HG03135 (cell line): ENCODE results near the gene TSHR.
"Not testable (repeated sequence)": the region's sequence is repeated elsewhere in the genome, so short reads cannot be mapped to it uniquely, and the experiment has no call there.

Experiments
- ATAC-seq: cut with Tn5 transposase; IDR thresholded peaks from one replicate; pipeline ENCODE4 v1.9.1; 2021; ENCODE audit warnings: mild to moderate bottlenecking, moderate library complexity; ENCODE audit not compliant: unreplicated experiment

TSHR gene

DNA sequence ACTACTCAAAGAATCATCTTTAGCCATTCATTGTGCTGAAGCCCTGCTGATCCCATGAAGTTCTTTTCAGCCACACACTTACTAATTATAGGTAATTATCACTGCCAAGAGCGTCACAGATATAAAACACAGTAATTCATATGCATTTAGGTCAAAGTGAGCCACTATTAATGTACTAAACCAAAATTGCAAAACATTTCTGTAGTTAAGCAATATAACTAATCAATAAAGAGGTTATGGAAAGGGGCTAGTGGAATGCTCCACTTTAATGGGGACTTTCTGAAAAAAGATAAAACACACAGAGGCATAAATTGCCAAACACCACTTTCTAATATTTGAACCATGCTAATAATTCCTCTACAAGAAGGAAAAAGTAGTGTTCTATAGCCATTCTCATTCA, 7.1 kb upstream of the TSHR start:
- no peak for ATAC-seq

DNA sequence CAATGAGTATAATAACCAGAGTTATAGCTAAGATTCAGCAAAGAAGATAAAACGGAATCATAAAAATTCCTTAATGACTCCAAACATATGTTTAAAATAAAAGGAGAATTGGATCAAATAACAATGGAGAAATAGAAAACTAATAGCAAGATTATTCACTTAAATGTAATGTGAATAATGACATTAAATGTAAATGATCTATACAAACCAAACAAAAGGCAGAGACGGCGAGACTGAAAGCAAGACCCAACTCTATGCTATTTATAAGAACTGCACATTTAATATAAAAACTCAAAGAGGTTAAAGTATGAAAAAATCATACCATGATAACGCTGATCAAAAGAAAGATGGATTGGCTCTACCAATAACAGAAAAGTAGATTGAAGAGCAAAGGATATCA, 3.9 kb upstream of the TSHR start:
- no peak for ATAC-seq

DNA sequence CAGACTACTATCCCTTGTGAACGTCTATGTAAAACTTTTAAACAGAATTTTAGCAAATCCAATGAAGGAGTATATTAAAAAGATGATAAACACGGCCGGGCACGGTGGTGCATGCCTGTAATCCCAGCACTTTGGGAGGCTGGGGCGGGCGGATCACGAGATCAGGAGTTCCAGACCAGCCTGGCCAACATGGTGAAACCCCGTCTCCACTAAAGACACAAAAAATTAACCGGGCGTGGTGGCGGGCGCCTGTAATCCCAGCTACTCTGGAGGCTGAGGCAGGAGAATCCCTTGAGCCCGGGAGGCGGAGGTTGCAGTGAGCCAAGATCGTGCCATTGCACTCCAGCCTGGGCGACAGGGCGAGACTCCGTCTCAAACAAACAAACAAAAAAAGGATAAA, 2.2 kb upstream of the TSHR start:
- not testable (repeated sequence) for ATAC-seq

DNA sequence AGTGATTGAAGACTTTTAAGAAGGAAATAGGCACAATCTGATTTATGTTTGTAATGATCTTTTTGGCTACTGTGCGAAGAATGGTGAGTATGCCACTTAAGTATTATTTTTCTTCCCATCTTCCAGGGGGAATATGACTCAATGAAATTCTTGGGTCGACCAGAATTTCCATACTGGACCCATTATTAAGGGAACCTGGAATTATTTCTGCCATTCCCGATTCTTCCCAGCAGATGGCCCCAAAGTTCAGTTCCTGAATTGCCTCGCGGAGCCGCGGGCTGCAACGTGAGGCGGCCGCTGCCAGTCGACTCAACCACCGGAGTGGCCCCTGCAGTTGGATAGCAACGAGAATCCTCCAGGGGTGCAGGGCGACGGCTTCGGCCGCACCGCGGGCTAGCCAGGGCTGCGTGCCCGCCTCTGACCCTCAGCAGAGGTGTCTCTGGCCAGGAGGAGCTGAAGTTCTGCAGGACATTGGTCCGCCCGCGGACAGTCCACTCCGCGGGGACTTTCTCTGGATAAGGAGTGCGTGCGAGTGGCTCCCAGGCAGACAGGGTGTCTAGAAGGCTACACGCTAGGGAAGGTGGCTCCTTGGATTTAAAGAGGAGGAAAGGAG, 628 bp upstream of the TSHR start:
- ATAC-seq: no peak

DNA sequence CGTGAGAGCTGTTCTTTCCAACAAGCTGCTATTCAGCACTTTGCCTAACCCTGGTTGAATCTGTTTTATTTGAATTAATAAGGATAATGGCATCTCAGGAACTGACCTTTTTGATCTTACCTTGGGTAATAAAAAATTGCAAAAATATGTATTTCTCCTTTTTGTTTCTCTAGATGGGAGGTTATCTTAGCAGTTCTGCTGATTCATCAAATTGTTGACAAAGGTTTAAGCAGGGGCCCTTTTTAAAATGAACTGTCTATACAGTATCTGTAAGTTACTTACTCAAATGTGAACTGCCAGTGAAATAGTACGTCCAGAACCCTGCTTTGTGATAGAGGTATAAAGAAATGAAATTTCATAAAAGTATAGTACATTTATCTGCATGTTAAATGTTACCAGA, 681 bp downstream of the TSHR start:
- no peak for ATAC-seq

DNA sequence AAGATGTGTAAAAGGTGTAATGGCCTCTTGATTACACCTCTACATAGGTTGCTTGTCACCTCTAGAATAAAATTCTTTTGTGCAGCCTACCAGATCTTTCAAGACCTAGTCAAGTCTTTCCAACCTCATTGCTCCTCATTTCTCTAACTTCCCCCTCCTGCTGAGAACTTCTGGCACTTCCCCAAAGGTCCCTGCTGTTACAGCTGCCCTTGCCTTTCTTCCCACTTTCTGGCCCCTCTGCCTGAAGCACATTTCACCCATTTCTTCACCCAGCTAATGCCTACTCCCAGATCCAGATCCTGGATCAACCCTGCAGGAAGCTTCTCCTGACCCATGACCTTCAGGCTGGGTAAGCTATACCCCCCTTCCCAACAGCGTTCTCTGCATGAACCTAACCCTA, 1.5 kb downstream of the TSHR start:
- no peak for ATAC-seq

DNA sequence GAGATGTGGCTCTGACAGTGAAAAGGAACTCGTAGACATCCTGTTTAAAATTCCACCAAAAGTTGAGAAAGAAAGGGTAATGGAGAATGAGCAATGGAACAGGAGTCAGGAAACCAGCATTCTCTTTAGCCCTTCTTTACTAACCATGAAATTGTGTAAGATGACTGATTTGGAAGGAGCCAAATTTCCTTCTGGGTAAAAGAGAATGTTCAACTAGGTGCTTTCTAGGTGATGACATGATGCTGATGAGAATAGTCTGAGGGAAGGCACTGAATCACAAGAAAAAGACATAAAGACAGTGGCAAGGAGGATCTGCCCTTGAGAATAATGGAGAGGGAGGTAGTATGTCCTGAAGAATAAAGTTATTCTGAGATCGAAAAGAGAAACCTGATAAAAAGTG, 2.2 kb downstream of the TSHR start:
- ATAC-seq: no peak

DNA sequence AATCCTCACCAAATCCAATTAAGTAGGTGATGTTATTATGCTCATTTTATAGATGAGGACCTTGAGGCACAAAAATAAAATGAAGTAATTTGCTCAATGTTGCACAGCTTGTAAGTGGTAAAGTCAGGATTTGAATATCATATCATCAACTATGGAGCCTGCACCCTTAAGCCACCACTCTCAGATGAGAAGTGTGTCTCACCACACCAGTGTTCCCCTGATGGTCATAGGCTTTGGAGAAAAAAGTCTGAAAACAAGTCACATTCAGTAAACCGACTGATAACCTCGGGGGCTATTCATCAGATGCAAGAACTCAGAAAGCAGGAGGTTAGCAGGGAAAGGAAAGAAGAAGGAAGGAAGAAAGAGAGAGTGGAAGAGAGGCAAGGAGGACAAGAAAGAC, 2.8 kb downstream of the TSHR start:
- no peak for ATAC-seq

DNA sequence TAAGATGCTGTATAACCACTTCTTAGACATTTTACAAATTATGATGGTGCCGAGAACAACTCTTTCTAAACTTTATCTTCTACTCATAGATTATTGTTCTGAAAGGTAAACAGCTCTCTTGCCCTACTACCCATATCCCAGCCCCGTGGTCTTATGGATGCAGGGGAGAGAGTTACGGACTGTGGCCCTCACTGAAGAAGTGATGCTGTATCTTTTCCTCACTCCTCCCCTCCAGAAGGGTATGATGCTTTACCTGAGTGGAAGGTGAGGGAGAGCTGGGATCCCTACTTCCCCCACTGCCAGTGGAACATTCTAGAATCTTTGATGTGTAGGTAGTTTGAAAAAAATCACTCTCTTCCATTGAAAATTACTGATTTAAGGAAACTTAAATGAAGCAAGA, 3.5 kb downstream of the TSHR start:
- ATAC-seq: no peak

DNA sequence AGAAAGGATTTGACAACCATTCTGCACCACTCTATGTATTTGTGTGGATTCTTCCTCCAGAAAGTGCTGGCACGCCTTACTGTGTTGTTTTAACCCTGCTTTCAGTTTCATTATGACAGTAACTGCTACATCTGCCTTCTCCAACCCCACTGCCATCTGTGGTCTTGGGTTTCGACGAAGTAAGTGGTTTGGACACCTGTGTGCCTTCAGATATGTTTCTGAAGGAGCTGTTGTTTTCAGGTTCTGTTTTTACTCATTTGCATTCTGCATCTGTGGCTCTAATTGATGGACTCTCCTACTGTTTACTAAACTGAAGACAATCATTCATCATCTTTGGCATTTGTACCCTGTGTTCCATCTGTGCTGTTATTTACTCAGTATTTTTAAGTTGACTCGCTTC, 4.1 kb downstream of the TSHR start:
- peak; percentile 98 for ATAC-seq

DNA sequence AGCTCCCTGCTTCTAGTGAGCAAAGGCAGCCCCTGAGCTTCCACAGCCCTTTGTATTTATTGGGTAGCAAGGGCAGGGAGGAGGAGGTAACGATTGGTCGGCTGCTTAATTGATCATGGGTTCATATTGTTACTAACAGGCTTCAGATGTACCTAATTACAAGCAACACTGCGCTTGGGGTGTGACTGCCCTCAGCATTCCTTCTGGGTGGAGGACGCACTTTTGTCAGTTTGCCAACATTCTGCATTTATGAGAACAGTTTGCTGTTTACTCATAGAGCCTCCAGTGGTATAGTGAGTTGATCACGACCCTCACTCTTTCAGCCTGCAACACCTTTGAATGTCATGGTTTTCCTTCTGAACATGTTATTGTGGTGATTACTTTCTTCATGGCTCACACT, 9.6 kb downstream of the TSHR start:
- ATAC-seq: no peak

DNA sequence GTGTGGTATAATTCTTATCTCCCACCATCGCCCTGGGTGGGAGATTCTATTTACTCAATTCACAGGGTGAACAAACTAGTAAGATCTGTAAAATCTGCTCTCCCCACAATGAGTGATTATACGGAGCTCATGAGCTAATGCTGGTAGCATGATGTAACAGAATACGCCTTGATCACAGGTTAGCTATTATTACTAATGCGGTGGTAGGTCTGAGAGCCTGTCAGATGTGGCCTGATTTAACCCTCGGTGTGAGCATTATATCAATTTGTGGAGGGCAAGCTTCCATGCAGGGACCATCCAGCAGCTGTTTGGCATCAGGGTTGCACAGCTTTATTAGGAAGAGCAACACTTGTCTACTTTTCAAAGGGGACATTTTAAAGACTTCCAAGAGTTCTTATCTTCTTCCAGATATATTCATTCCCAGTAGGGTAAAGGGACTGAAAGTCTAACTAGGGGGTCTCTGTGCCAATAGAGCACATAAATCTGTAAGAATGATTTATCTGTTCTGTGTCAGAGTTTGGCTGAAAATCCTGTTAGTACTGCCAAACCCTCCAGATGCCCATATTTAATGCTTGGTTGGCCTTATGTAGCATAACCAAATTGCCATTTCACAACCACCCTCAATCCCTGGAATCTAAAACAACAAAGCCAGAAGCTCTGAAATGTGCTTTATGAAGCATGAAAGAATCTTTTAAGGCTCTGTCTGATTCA, 18.7 kb downstream of the TSHR start:
- no peak for ATAC-seq

DNA sequence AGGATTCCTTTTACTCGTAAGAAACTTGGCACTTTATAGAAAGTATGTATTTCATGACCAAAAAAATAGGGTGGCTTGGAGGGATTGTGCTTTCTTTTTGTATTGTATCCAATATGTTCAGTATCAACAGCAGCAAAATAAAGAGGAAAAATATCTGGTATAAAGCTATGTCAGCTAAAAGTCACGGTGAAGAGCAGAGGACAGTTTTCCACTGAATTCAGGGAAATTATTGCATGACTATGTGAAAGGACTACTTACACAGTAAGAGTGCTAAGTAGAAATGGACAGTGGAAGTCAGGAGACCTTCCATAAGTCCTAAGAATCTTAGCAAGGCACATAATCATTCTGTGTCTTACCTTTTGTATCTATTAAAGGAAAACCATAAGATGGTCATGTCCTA, 19.3 kb downstream of the TSHR start:
- ATAC-seq: no peak

DNA sequence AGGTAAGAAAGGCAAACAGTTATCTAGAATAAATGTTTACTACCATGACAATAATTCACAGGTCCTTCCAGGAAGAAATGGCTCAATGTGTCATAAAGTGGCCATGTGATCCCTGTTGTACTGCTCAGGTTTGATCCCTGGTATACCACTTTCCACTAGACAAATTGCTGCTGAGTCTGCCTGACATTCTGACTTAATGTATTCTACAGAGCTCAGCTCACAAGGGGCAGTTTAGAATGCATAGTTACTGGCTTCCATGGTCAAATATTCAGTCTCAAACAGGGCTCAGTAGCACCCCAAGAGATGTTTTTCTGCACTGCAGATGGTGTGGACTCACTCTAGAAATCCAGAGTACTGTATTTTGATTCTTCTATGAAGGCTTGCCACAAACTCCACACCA, 21.8 kb downstream of the TSHR start:
- no peak for ATAC-seq

DNA sequence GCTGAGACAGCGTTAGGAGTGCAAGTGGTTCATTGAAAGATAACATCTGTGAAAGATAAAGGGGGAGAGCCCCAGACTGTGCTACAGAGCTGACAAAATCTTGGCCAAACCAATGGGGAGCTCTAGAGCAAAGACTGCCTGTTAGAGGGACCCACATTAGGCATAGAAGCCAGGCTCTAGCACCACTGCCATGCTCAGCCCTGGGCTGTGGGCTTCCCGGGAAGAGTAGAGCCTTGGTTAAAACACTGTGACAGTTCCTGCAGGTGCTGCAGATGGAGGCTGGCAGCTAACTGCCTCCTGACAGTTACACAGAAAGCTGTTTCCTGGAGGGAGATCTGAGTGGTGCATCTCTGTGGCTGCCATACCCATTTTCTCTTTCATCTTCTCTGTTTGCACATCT, 23.0 kb downstream of the TSHR start:
- ATAC-seq: peak; percentile 61

DNA sequence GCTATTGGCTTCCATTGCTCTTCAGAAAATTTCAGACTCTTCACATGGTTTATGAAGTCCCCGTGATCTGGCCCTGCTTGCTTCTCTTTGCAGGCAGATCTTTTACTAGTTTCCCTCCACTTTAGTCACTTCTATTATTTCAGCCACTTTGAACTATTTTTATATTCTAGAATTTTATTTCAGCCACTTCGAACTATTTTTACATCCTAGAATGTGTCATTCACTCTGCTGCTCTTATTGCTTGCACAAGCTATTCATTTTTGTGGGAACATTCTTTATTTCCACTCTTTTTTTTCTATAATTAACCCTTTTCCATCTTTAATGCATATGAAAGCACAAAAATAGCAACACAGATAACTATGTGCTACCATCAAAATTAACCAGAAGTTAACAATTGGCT, 24.5 kb downstream of the TSHR start:
- no peak for ATAC-seq

DNA sequence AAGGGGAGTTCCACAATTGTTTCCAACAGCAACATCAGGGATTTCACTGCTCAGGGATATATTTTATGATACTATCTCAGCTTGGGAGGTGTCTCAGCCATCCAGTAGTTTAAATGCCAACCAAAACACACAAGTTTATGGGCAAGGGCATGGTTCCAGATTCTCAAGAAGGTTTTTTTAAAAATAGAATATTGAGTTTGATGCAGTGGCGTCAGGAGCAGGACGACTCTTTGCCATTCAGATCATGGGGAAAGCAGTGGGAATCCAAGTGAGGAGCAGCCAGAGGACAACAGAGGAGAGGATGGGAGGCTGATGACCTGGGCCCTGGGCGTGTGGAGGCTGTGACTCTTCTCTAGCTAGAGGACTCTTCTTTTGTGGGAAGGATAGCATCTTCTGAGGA, 25.7 kb downstream of the TSHR start:
- no peak for ATAC-seq

DNA sequence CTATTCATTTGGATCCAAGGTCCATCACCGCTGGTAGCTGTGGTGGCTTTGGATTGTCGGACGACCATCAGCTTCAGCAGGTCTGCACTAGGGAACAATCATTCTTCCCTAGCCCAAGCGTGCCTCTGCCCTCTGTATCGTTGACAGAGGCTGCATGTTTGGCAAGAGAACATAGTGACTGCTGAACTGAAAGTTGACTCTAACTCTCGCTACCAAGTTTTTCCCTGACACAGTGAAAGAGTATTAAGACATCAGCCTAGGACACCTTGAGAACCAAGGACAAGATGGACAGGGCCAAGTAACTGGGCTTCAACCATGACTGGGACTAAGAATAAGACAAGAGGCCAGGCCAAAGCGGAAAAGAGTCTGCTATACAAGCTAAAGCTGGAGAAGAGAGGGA, 26.3 kb downstream of the TSHR start:
- no peak for ATAC-seq

DNA sequence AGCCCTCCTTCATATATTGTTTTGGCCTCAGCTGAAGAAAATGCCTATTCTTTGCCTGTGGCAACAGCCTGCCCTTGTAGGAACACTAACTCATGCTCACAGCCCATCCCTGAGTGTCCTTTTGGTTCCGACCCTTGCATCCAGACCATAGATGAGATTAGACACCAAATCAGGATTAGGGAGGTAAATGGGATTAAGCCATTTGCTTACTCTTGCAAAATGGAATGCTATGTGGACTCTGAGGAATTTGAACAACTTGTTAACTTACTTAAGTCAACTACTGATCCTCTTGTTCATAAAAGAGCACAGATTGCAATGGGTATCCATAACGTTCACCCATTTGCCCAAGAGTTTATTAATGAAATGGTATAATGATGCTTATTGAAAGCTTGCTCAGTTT, 27.3 kb downstream of the TSHR start:
- ATAC-seq: no peak

DNA sequence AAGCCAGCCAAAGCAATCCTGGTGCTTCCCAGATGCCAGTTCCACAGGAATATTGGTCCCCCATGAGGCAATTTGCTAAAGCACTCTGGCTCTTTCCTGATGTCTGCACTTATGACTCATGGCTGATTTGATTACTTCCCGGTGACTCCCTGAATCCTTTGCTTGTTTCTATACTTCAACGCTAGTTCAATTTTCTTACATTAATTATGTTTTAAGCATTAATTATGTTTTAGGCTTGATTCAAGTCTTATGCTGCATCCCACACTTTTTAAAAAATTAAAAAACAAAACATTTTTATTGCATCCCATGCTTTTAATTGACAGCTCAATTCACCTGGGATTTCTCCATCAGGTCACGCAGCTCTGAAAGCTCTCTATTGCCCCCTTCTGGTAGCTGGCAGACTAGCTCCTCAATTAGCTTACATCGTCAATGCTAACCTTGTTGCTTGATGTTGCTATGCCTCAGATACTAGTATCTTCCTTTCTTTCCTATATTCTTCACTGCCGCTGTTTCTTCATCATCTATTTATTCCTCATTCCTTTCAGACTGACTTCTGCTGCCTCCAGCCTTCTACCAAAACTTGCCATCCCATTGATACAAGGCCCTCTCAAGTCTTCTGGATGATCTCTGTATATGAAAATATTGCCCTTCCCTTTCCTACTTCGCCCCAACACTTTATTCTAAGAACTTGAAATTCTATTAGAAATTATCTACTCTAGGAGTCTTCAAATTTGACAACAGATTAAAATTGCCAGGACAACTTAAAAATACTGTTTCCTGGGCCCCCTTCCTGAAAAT, 32.0 kb downstream of the TSHR start:
- peak; percentile 56 for ATAC-seq

DNA sequence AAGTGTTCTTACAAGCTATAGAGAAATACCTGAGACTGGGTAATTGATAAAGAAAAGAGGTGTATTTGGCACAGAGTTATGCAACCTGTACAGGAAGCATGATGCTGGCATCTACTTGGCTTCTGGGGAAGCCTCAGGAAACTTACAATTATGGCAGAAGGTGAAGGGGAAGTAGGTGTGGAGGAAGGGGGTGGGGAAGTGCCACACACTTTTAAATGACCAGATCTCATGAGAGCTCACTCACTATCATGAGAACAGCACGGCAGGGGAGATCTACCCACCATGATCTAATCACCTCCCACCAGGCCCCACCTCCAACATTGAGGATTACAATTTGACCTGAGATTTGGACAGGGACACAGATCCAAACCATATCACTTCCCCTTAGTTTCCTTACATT, 32.8 kb downstream of the TSHR start:
- no peak for ATAC-seq

DNA sequence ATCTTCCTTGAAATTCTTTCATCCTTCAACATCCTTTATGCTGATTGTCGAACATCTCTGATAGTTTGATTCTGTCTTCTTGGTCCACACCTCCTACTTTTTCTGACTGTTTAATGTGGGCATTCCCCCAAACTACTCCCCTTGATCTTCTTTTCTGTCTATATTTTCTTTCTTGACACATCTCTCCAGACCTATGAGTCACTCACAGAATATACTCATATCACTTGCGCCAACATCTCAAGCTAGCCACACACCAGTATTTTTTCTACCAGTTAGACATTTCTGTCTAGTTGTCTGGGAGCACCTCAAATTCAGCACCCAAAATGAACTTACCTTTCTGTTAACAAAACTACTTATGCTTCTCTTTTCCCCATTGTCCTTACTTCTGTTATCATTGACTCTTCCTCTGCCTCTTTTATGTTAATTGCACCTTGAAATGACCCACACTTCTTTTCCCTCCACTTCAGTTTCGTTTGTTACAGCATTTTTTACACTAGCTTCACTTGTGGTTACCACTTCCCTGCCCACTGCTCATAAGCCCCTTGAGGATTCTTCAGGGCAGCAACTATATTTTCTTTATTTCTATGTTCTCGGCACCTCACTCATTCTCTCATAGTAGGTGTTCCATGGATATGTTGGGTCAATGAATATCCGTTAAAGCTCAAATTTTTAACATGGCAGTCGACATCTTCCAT, 33.5 kb downstream of the TSHR start:
- no peak for ATAC-seq
